ENCODE data around the gene C19orf33. TPM values are rescaled to one million over a fixed set of nuclear protein-coding genes. Genes with fewer than 3 reads are reported as not detected.
A peak's percentile ranks its signal among the peaks of the same experiment; 100 is the strongest.

Gene C19orf33
- total RNA-seq, 4 donors from 2014 or later: 76.0 to 1,160 (median 338) TPM

DNA sequence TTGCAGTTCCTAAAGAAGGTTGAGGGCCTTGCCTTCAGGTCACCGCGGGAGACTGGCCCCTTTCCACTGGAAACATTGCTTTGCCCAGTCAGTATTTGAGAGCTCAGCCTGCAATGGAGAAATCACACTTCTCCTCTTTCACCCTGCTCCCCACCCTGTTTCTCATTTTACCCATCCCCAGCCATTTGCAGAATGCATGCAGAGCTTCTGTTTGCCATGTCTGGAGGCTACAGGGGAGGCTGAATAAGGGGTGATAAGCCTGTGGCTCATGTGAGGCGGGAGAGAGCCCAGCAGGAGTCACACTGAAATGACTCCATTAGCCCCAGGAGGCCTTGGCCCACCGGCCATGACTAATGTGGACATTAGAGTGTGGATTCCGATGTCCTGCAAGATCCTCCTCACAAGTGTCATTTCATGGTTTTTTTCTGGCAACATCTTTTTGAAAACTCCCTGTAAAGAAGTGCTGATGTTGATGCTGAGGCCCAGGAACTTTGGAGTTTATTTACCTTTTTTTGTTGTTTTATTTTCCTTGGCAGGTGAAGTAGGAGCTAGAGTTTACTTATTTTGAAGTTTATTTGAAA lies 33.4 kb upstream of the C19orf33 start:
- intact Hi-C loops (cut with DNase I; ENCODE audit: low total_unique reads) (no loop called here), in situ Hi-C loops (cut with MboI; ENCODE audit: low pct_ligation_motif_present in 1 of 4, low pct_unique_long_range_greater_than_20kb in 1 of 4, low sequenced_read_pairs in 3 of 4) (no loop called here)
- Histone ChIP-seq H3K36me3 (no peaks in the 10 kb centered on the region), H3K9me3 (no peaks in the 10 kb centered on the region), H3K27ac (peak overlapping the region; percentile 30 to 82 (median 53)), H3K27me3 (no peaks in the 10 kb centered on the region), H3K4me1 (peaks cover 23 to 90% (median 66%) of the 10 kb centered on the region in 4 donors), H3K4me3 (no peak overlapping the region)
- DNase-seq: no peak
- 76% methylated on average over 5 of the region's 5 CpGs; no CpG with 5 or more reads in 1 of the 2 donors for WGBS, 2 donors (ENCODE audit: low coverage in 1 of 2)
- TF ChIP-seq POLR2AphosphoS5 (IDR thresholded peaks at IDR 0.05) (no peak), EP300 (IDR thresholded peaks at IDR 0.05; ENCODE audit: low read depth) (no peak)
- TF ChIP-seq, protein P1, sequence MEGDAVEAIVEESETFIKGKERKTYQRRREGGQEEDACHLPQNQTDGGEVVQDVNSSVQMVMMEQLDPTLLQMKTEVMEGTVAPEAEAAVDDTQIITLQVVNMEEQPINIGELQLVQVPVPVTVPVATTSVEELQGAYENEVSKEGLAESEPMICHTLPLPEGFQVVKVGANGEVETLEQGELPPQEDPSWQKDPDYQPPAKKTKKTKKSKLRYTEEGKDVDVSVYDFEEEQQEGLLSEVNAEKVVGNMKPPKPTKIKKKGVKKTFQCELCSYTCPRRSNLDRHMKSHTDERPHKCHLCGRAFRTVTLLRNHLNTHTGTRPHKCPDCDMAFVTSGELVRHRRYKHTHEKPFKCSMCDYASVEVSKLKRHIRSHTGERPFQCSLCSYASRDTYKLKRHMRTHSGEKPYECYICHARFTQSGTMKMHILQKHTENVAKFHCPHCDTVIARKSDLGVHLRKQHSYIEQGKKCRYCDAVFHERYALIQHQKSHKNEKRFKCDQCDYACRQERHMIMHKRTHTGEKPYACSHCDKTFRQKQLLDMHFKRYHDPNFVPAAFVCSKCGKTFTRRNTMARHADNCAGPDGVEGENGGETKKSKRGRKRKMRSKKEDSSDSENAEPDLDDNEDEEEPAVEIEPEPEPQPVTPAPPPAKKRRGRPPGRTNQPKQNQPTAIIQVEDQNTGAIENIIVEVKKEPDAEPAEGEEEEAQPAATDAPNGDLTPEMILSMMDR (IDR thresholded peaks at IDR 0.05): no peak

DNA sequence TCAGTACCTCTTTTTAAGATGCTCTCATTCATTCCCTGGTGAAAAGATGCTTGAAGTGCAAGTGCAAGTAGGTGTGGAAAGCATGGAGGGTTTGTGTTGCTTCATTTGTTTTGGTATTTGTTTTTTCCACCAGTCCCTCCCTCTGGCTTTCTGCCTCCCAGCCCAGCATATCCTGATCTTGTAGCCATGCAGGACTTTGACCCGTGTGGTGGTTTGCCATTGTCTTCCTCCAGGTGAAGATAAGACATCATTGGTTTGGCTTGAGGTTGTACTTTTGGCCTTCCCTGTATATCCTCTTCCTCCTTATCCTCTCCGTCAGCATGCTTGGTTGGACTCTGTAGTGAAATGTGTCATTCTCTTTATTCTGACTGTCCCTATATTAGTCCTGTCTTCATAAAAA lies 30.6 kb upstream of the C19orf33 start:
- in situ Hi-C loops (cut with MboI; ENCODE audit: low pct_ligation_motif_present in 1 of 4, low pct_unique_long_range_greater_than_20kb in 1 of 4, low sequenced_read_pairs in 3 of 4) (no loop called here), intact Hi-C loops (cut with DNase I; ENCODE audit: low total_unique reads) (no loop called here)
- peak overlapping the region; percentile 73 to 82 (median 80) for H3K27ac ChIP-seq
- no peaks in the 10 kb centered on the region for H3K27me3 ChIP-seq
- WGBS, 2 donors (ENCODE audit: low coverage in 1 of 2): 45 to 73% methylated on average over 2 of the region's 2 CpGs
- H3K36me3 ChIP-seq: no peaks in the 10 kb centered on the region
- H3K4me3 ChIP-seq: no peak overlapping the region
- H3K9me3 ChIP-seq: no peaks in the 10 kb centered on the region
- peaks cover 37 to 87% (median 63%) of the 10 kb centered on the region in 4 donors for H3K4me1 ChIP-seq
- peak; percentile 80 for DNase-seq
- TF ChIP-seq POLR2AphosphoS5 (IDR thresholded peaks at IDR 0.05): peak in 2 of 3 donors; percentile 50 to 75
- TF ChIP-seq POLR2A (IDR thresholded peaks at IDR 0.05): no peak

DNA sequence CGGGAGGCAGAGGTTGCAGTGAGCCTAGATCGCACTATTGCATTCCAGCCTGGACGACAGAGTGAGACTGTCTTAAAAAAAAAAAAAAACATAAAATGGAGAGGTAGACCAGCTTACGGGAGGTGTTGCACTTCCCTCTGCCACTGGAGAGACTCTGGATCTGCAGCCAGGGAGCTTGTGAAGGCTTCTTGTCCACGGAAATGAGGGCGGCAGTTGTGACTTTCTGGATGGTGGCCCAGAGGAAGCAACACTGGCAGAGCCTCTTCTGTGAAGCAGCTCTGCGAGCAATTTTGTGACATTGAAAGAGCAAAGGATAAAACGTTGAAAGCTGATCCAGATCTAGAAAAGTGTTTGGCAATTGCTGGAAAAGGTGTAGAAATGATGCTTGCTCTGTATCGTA lies 29.3 kb upstream of the C19orf33 start:
- H3K27me3 ChIP-seq: no peaks in the 10 kb centered on the region
- in situ Hi-C loops (cut with MboI; ENCODE audit: low pct_ligation_motif_present in 1 of 4, low pct_unique_long_range_greater_than_20kb in 1 of 4, low sequenced_read_pairs in 3 of 4) (no loop called here), intact Hi-C loops (cut with DNase I; ENCODE audit: low total_unique reads) (no loop called here)
- WGBS, 2 donors (ENCODE audit: low coverage in 1 of 2): 25 to 32% methylated on average over 4 to 9 of the region's 9 CpGs
- no peaks in the 10 kb centered on the region for H3K36me3 ChIP-seq
- TF ChIP-seq POLR2A (IDR thresholded peaks at IDR 0.05): no peak
- TF ChIP-seq, protein P1 (IDR thresholded peaks at IDR 0.05): no peak
- no peak for TF ChIP-seq EP300 (IDR thresholded peaks at IDR 0.05; ENCODE audit: low read depth)
- peak in 2 of 3 donors; percentile 18 to 37 for TF ChIP-seq POLR2AphosphoS5 (IDR thresholded peaks at IDR 0.05)
- peak; percentile 52 for DNase-seq
- H3K9me3 ChIP-seq: no peaks in the 10 kb centered on the region
- peaks cover 40 to 86% (median 64%) of the 10 kb centered on the region in 4 donors for H3K4me1 ChIP-seq
- peak overlapping the region; percentile 73 to 82 (median 80) for H3K27ac ChIP-seq
- no peak overlapping the region for H3K4me3 ChIP-seq

DNA sequence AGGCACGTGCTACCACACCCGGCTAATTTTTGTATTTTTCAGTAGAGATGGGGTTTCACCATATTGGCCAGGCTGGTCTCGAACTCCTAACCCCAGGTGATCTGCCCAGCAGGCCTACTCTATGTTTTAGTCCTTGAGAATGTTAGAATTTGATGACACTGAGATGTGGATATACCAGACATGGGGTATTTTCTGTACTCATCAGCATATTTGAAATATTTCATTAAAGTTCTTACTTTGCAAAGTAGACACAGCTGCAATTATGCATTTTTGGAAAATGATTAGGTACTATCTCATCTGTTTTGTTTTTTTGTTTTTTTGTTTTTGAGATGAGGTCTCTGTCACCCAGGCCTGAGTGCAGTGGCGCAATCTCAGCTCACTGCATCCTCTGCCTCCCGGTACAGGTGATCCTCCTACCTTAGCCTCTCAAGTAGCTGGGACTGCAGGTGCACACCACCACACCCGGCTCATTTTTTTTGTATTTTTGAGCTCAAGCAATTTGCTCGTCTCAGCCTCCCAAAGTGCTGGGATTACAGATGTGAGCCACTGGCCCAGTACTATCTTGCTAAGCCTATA lies 27.0 kb upstream of the C19orf33 start:
- 89 to 100% methylated on average over 4 to 7 of the region's 7 CpGs for WGBS, 2 donors (ENCODE audit: low coverage in 1 of 2)
- peak overlapping the region; percentile 61 to 76 (median 73) for H3K27ac ChIP-seq
- H3K4me3 ChIP-seq: no peak overlapping the region

More for the DNA sequence above, 27.0 kb upstream of the C19orf33 start:
- H3K36me3 ChIP-seq: no peaks in the 10 kb centered on the region
- H3K27me3 ChIP-seq: no peaks in the 10 kb centered on the region
- H3K4me1 ChIP-seq: peaks cover 40 to 85% (median 52%) of the 10 kb centered on the region in 4 donors
- intact Hi-C loops (cut with DNase I; ENCODE audit: low total_unique reads): no loop called here
- TF ChIP-seq EP300 (IDR thresholded peaks at IDR 0.05; ENCODE audit: low read depth) (no peak), POLR2A (IDR thresholded peaks at IDR 0.05) (no peak), POLR2AphosphoS5 (IDR thresholded peaks at IDR 0.05) (no peak)
- TF ChIP-seq, protein P1 (IDR thresholded peaks at IDR 0.05): no peak
- no peak for DNase-seq
- in situ Hi-C loops (cut with MboI; ENCODE audit: low pct_ligation_motif_present in 1 of 4, low pct_unique_long_range_greater_than_20kb in 1 of 4, low sequenced_read_pairs in 3 of 4): no loop called here
- no peaks in the 10 kb centered on the region for H3K9me3 ChIP-seq
